Measurements from ENCODE around the gene GRIP2.

GRIP2 gene

GRCh38 chr3:14483286-14483685 lies 56.9 kb downstream of the GRIP2 start:
- no peak for ATAC-seq
- no peak for TF ChIP-seq PPARA (CRISPR knock-in tag; IDR thresholded peaks at IDR 0.05; ENCODE audit: borderline replicate concordance)
- no peak for TF ChIP-seq CSDC2 (CRISPR knock-in tag; IDR thresholded peaks at IDR 0.05)
- TF ChIP-seq PATZ1 (CRISPR knock-in tag; IDR thresholded peaks at IDR 0.05; ENCODE audit: borderline replicate concordance), result no peak
- no peak for TF ChIP-seq BACH2 (CRISPR knock-in tag; IDR thresholded peaks at IDR 0.05; ENCODE audit: borderline replicate concordance)
- no peak for TF ChIP-seq ESRRG (CRISPR knock-in tag; IDR thresholded peaks at IDR 0.05)
- no peak for TF ChIP-seq ARNTL (CRISPR knock-in tag; IDR thresholded peaks at IDR 0.05; ENCODE audit: borderline replicate concordance, low read depth)
- TF ChIP-seq ZNF70 (CRISPR knock-in tag; IDR thresholded peaks at IDR 0.05), result no peak
- TF ChIP-seq TCF4 (CRISPR knock-in tag; IDR thresholded peaks at IDR 0.05; ENCODE audit: borderline replicate concordance), result no peak
- no peak for TF ChIP-seq POU6F1 (CRISPR knock-in tag; IDR thresholded peaks at IDR 0.05; ENCODE audit: borderline replicate concordance, low read depth)
- TF ChIP-seq ZNF8 (CRISPR knock-in tag; IDR thresholded peaks at IDR 0.05), result no peak

- no peak for TF ChIP-seq ZFP3 (CRISPR knock-in tag; IDR thresholded peaks at IDR 0.05)
- no peak for TF ChIP-seq ZNF8 (CRISPR knock-in tag; IDR thresholded peaks at IDR 0.05)
- TF ChIP-seq ARNTL (CRISPR knock-in tag; IDR thresholded peaks at IDR 0.05; ENCODE audit: borderline replicate concordance, low read depth), result no peak
- TF ChIP-seq RARB (CRISPR knock-in tag; IDR thresholded peaks at IDR 0.05), result no peak
- TF ChIP-seq CREB5 (CRISPR knock-in tag; IDR thresholded peaks at IDR 0.05; ENCODE audit: low read depth), result no peak
- TF ChIP-seq SNAI2 (CRISPR knock-in tag; IDR thresholded peaks at IDR 0.05), result no peak
- TF ChIP-seq BACH2 (CRISPR knock-in tag; IDR thresholded peaks at IDR 0.05; ENCODE audit: borderline replicate concordance), result no peak
- TF ChIP-seq CSRNP3 (CRISPR knock-in tag; IDR thresholded peaks at IDR 0.05), result no peak
- no peak for TF ChIP-seq PPARA (CRISPR knock-in tag; IDR thresholded peaks at IDR 0.05; ENCODE audit: borderline replicate concordance)
- no peak for TF ChIP-seq ISL1 (CRISPR knock-in tag; IDR thresholded peaks at IDR 0.05)
- TF ChIP-seq TSHZ2 (CRISPR knock-in tag; IDR thresholded peaks at IDR 0.05), result no peak
- no peak for TF ChIP-seq ZNF70 (CRISPR knock-in tag; IDR thresholded peaks at IDR 0.05)
- TF ChIP-seq PATZ1 (CRISPR knock-in tag; IDR thresholded peaks at IDR 0.05; ENCODE audit: borderline replicate concordance), result no peak
- TF ChIP-seq ZNF565 (CRISPR knock-in tag; conservative IDR thresholded peaks at IDR 0.05; ENCODE audit: low read depth), result no peak
- TF ChIP-seq CSDC2 (CRISPR knock-in tag; IDR thresholded peaks at IDR 0.05), result no peak
- no peak for TF ChIP-seq GLIS3 (CRISPR knock-in tag; IDR thresholded peaks at IDR 0.05)
- no peak for TF ChIP-seq TOX (CRISPR knock-in tag; IDR thresholded peaks at IDR 0.05; ENCODE audit: borderline replicate concordance)
- no peak for TF ChIP-seq TCF4 (CRISPR knock-in tag; IDR thresholded peaks at IDR 0.05; ENCODE audit: borderline replicate concordance)
- no peak for TF ChIP-seq ZC3H10 (CRISPR knock-in tag; IDR thresholded peaks at IDR 0.05)
- no peak for ATAC-seq
Observed at GRCh38 chr3:14482271-14482721, 57.8 kb downstream of the GRIP2 start.
